Activated CD4-positive, alpha-beta memory T cell treated with anti-CD3 and anti-CD28 coated beads for 36 hours (primary cell): ENCODE data around the gene PIK3C3. TPM values are rescaled to one million over a fixed set of nuclear protein-coding genes. Genes with fewer than 3 reads are reported as not detected.
"Not testable (repeated sequence)": the region's sequence is repeated elsewhere in the genome, so short reads cannot be mapped to it uniquely, and the experiment has no call there.

Experiments
- CTCF ChIA-PET: fragments of 350-600 bp; sonication (Branson Sonifier 250); formaldehyde crosslinking; loops from one replicate; lab custom pipeline; 2021; ENCODE audit warnings: antibody characterized with exemption, inconsistent platforms; lab: Charles Lee
- POLR2A ChIA-PET: fragments of 350-600 bp; sonication (Branson Sonifier 250); formaldehyde crosslinking; loops from one replicate; lab custom pipeline; 2021; ENCODE audit warnings: antibody characterized with exemption; lab: Charles Lee
- DNase-seq: peaks from one replicate; pipeline ENCODE4 v3.0.0-alpha.2; 2020
- H3K27ac Mint-ChIP-seq: one replicate; pipeline ENCODE4 v1.8.0; 2021; ENCODE audit warnings: mixed read lengths
- H3K27me3 Mint-ChIP-seq: one replicate; pipeline ENCODE4 v1.8.0; 2021; ENCODE audit warnings: mixed read lengths
- H3K36me3 Mint-ChIP-seq: one replicate; pipeline ENCODE4 v1.8.0; 2021; ENCODE audit warnings: mixed read lengths
- H3K4me1 Mint-ChIP-seq: one replicate; pipeline ENCODE4 v1.8.0; 2021; ENCODE audit warnings: low read depth, mixed read lengths
- H3K4me3 Mint-ChIP-seq: one replicate; pipeline ENCODE4 v1.8.0; 2021; ENCODE audit warnings: mild to moderate bottlenecking, mixed read lengths
- H3K9me3 Mint-ChIP-seq: one replicate; pipeline ENCODE4 v1.8.0; 2021; ENCODE audit warnings: mixed read lengths
- intact Hi-C: fragments of 100-400 bp; cut with micrococcal nuclease; formaldehyde crosslinking; loops from one replicate; pipeline ENCODE4 v1.15.1; 2023
- total RNA-seq, 2 experiments: library from RNA; stranded (reverse); gene quantifications; one replicate each; pipeline ENCODE4 v1.2.3, GENCODE V29; 2021

Gene PIK3C3
- total RNA-seq, 2 experiments from 2014 or later = 46.8 to 49.5 TPM

GRCh38 chr18:42048158-42048557 is 93.1 kb downstream of the PIK3C3 start:
- intact Hi-C loops = no loop called here
- no peak overlapping the region for H3K27ac Mint-ChIP-seq
- no peaks in the 10 kb centered on the region for H3K9me3 Mint-ChIP-seq
- H3K27me3 Mint-ChIP-seq = no peaks in the 10 kb centered on the region
- DNase-seq = no peak
- H3K36me3 Mint-ChIP-seq = peaks cover 22% of the 10 kb centered on the region
- CTCF ChIA-PET = interaction anchor here (1.0 kb wide), 1 partner anchor 13 kb away, joined by 3 read pairs; no protein-coding TSS in a partner anchor
- no peak overlapping the region for H3K4me3 Mint-ChIP-seq
- POLR2A ChIA-PET = no interaction called here
- H3K4me1 Mint-ChIP-seq = peaks cover 8% of the 10 kb centered on the region

- CTCF ChIA-PET = interaction anchor here (0.7 to 1.6 kb wide), 2 partner anchors 12 to 65 kb away, joined by 3 to 4 read pairs; no protein-coding TSS in a partner anchor
- intact Hi-C loops, H3K4me1 Mint-ChIP-seq: not testable (repeated sequence)
Observed at GRCh38 chr18:42049536-42049935, 94.5 kb downstream of the PIK3C3 start.

GRCh38 chr18:42051411-42051810 is 96.4 kb downstream of the PIK3C3 start:
- Mint-ChIP-seq H3K4me1 (peaks cover 9% of the 10 kb centered on the region), H3K27ac (no peak overlapping the region), H3K4me3 (no peak overlapping the region), H3K36me3 (peaks cover 17% of the 10 kb centered on the region), H3K27me3 (no peaks in the 10 kb centered on the region), H3K9me3 (no peaks in the 10 kb centered on the region)
- POLR2A ChIA-PET = no interaction called here
- intact Hi-C loops = no loop called here
- no peak for DNase-seq
- CTCF ChIA-PET = interaction anchor here (1.0 to 3.8 kb wide), 6 partner anchors 18 to 68 kb away, joined by 3 to 39 read pairs (median 4); no protein-coding TSS in a partner anchor

More at GRCh38 chr18:42049536-42049935, 94.5 kb downstream of the PIK3C3 start:
- DNase-seq, H3K27me3 Mint-ChIP-seq, H3K4me3 Mint-ChIP-seq, H3K9me3 Mint-ChIP-seq, H3K27ac Mint-ChIP-seq, POLR2A ChIA-PET: not testable (repeated sequence)
- peaks cover 18% of the 10 kb centered on the region for H3K36me3 Mint-ChIP-seq

GRCh38 chr18:42052122-42052708 is 97.2 kb downstream of the PIK3C3 start:
- Mint-ChIP-seq H3K9me3 (no peaks in the 10 kb centered on the region), H3K4me1 (peaks cover 9% of the 10 kb centered on the region), H3K36me3 (peaks cover 17% of the 10 kb centered on the region), H3K27me3 (no peaks in the 10 kb centered on the region), H3K4me3 (no peak overlapping the region), H3K27ac (no peak overlapping the region)
- no peak for DNase-seq
- intact Hi-C loops = no loop called here
- ChIA-PET POLR2A (no interaction called here), CTCF (interaction anchor here (1.0 to 3.8 kb wide), 7 partner anchors 8 to 62 kb away, joined by 3 to 39 read pairs (median 6); no protein-coding TSS in a partner anchor)

DNA sequence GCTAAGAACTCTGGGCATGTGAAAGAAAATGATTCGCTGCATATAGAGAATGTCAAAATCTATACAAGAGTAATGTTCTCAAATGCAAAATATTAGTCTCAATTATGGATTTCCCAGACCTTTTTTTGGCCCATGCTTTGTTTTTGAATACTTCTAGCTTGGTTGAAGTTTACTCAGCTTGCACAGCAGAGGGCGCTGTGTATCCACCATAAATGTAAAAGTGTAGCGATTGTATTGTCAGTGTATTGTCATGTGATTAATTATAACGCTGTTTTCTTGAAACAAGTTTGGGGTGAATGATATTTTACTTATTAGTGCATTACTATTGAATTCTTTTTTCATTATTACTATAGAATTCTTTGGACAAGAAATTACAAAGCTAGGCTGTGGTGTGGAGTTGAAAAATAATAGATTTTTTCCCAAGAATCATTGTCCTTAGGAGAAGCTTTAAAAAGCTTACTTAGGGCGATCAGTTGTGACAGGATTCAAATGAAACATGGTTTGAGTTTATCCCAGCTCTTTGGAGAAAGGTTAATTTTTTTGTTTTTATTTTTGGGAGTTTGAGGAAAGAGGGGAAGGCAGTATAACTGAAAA is 98.3 kb downstream of the PIK3C3 start:
- no peak overlapping the region for H3K4me3 Mint-ChIP-seq
- POLR2A ChIA-PET = no interaction called here
- intact Hi-C loops = loop anchor here (1.0 kb wide), 3 partner anchors 61 to 1218 kb away; no protein-coding TSS in a partner anchor
- H3K4me1 Mint-ChIP-seq = peaks cover 9% of the 10 kb centered on the region
- CTCF ChIA-PET = interaction anchor here (0.6 to 3.8 kb wide), 31 partner anchors 9 to 1540 kb away, joined by 3 to 39 read pairs (median 5); no protein-coding TSS in a partner anchor
- no peak overlapping the region for H3K27ac Mint-ChIP-seq
- peaks cover 20% of the 10 kb centered on the region for H3K36me3 Mint-ChIP-seq
- no peaks in the 10 kb centered on the region for H3K27me3 Mint-ChIP-seq
- H3K9me3 Mint-ChIP-seq = no peaks in the 10 kb centered on the region
- peak; percentile 63 for DNase-seq

GRCh38 chr18:42064109-42064508 is 109.1 kb downstream of the PIK3C3 start:
- Mint-ChIP-seq H3K27ac (no peak overlapping the region), H3K36me3 (peaks cover 41% of the 10 kb centered on the region), H3K9me3 (no peaks in the 10 kb centered on the region), H3K27me3 (no peaks in the 10 kb centered on the region), H3K4me1 (peaks cover 4% of the 10 kb centered on the region), H3K4me3 (no peak overlapping the region)
- intact Hi-C loops = no loop called here
- POLR2A ChIA-PET = no interaction called here
- DNase-seq = no peak
- CTCF ChIA-PET = interaction anchor here (1.0 kb wide), 1 partner anchor 11 kb away, joined by 5 read pairs; no protein-coding TSS in a partner anchor

- H3K27me3 Mint-ChIP-seq = no peaks in the 10 kb centered on the region
- peaks cover 55% of the 10 kb centered on the region for H3K36me3 Mint-ChIP-seq
- no peak for DNase-seq
- peaks cover 4% of the 10 kb centered on the region for H3K4me1 Mint-ChIP-seq
- POLR2A ChIA-PET = no interaction called here
- H3K4me3 Mint-ChIP-seq = no peak overlapping the region
- no peak overlapping the region for H3K27ac Mint-ChIP-seq
- no peaks in the 10 kb centered on the region for H3K9me3 Mint-ChIP-seq
- CTCF ChIA-PET = interaction anchor here (1.6 kb wide), 1 partner anchor 14 kb away, joined by 5 read pairs; no protein-coding TSS in a partner anchor
- intact Hi-C loops = no loop called here
Observed at GRCh38 chr18:42067518-42067917, 112.5 kb downstream of the PIK3C3 start.

DNA sequence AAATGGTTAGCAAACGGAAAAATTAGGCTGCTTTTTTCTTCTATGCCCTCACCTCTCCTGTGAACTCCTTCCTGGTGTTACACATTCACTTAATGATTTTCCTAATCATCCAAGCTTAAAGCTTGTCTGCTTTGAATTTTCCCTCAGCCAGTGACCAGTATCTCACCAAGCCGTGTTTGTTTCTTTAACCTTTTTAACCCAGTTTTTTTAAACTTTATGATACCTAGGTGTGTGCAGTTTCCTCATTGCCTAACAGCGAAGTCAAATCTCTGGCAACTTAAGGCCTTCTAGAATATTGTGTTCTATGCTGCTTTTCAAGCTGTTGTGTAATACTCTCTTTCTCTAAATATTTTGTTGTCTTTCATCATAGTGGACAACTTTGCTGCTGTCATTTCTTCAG is 113.0 kb downstream of the PIK3C3 start:
- peaks cover 56% of the 10 kb centered on the region for H3K36me3 Mint-ChIP-seq
- POLR2A ChIA-PET = no interaction called here
- H3K27me3 Mint-ChIP-seq = no peaks in the 10 kb centered on the region

GRCh38 chr18:42069036-42069435 is 114.0 kb downstream of the PIK3C3 start:
- H3K36me3 Mint-ChIP-seq = peaks cover 61% of the 10 kb centered on the region
- no peak overlapping the region for H3K27ac Mint-ChIP-seq
- POLR2A ChIA-PET = no interaction called here
- H3K4me1 Mint-ChIP-seq = peaks cover 4% of the 10 kb centered on the region
- CTCF ChIA-PET = interaction anchor here (1.8 to 3.0 kb wide), 4 partner anchors 16 to 45 kb away, joined by 4 to 13 read pairs (median 9); no protein-coding TSS in a partner anchor
- H3K4me3 Mint-ChIP-seq = no peak overlapping the region
- no peaks in the 10 kb centered on the region for H3K27me3 Mint-ChIP-seq
- intact Hi-C loops = no loop called here
- no peak for DNase-seq
- H3K9me3 Mint-ChIP-seq = no peaks in the 10 kb centered on the region

More for the DNA sequence above, 113.0 kb downstream of the PIK3C3 start:
- CTCF ChIA-PET = interaction anchor here (1.6 to 3.0 kb wide), 2 partner anchors 15 to 46 kb away, joined by 5 to 12 read pairs; no protein-coding TSS in a partner anchor
- no peaks in the 10 kb centered on the region for H3K9me3 Mint-ChIP-seq
- intact Hi-C loops = no loop called here
- H3K4me3 Mint-ChIP-seq = no peak overlapping the region
- H3K4me1 Mint-ChIP-seq = peaks cover 4% of the 10 kb centered on the region
- DNase-seq = no peak
- no peak overlapping the region for H3K27ac Mint-ChIP-seq

GRCh38 chr18:42072407-42072806 is 117.4 kb downstream of the PIK3C3 start:
- Mint-ChIP-seq H3K36me3 (peaks cover 54% of the 10 kb centered on the region), H3K27me3 (no peaks in the 10 kb centered on the region), H3K4me1 (peaks cover 4% of the 10 kb centered on the region), H3K27ac (no peak overlapping the region), H3K4me3 (no peak overlapping the region), H3K9me3 (no peaks in the 10 kb centered on the region)
- CTCF ChIA-PET = interaction anchor here (0.7 kb wide), 1 partner anchor 45 kb away, joined by 3 read pairs; no protein-coding TSS in a partner anchor
- POLR2A ChIA-PET = no interaction called here
- peak; percentile 18 for DNase-seq
- intact Hi-C loops = no loop called here

DNA sequence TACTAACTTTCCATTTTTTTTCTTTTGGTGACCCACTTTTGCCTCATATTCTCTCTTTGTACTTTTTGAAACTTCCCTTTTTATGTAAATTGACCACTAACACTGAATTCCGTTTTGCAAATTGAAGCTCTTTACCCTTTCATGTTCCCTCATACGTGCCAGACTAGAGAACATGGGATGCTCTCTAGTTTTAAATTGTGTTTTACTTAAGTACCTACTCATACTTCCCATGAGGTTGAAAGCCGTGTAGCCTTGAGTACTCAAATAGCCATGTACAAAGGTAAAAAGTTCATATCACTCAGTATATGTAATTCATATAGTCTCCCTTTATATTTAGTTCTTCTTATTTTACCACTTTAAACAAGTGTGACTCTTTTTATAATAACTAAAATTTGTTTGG is 119.7 kb downstream of the PIK3C3 start:
- DNase-seq = no peak
- no peaks in the 10 kb centered on the region for H3K27me3 Mint-ChIP-seq
- H3K9me3 Mint-ChIP-seq = no peaks in the 10 kb centered on the region
- intact Hi-C loops = no loop called here
- POLR2A ChIA-PET = no interaction called here
- H3K4me3 Mint-ChIP-seq = no peak overlapping the region
- H3K4me1 Mint-ChIP-seq = peaks cover 2% of the 10 kb centered on the region
- H3K36me3 Mint-ChIP-seq = peaks cover 52% of the 10 kb centered on the region
- H3K27ac Mint-ChIP-seq = no peak overlapping the region
- CTCF ChIA-PET = interaction anchor here (1.1 to 2.1 kb wide), 2 partner anchors 21 to 46 kb away, joined by 4 to 6 read pairs; no protein-coding TSS in a partner anchor

- H3K36me3 Mint-ChIP-seq = peaks cover 57% of the 10 kb centered on the region
- intact Hi-C loops = no loop called here
- no peak overlapping the region for H3K27ac Mint-ChIP-seq
- H3K4me1 Mint-ChIP-seq = peaks cover 17% of the 10 kb centered on the region
- H3K27me3 Mint-ChIP-seq = no peaks in the 10 kb centered on the region
- CTCF ChIA-PET = interaction anchor here (1.7 kb wide), 1 partner anchor 25 kb away, joined by 8 read pairs; no protein-coding TSS in a partner anchor
- no peak overlapping the region for H3K4me3 Mint-ChIP-seq
- POLR2A ChIA-PET = no interaction called here
- H3K9me3 Mint-ChIP-seq = no peaks in the 10 kb centered on the region
- no peak for DNase-seq
Observed at GRCh38 chr18:42078711-42079110, 123.7 kb downstream of the PIK3C3 start.
